ENCODE measurements around the gene HSPG2.

Gene HSPG2

GRCh38 chr1:21878009-21878773 lies 58.9 kb downstream of the HSPG2 start:
- no peak for DNase-seq

DNA sequence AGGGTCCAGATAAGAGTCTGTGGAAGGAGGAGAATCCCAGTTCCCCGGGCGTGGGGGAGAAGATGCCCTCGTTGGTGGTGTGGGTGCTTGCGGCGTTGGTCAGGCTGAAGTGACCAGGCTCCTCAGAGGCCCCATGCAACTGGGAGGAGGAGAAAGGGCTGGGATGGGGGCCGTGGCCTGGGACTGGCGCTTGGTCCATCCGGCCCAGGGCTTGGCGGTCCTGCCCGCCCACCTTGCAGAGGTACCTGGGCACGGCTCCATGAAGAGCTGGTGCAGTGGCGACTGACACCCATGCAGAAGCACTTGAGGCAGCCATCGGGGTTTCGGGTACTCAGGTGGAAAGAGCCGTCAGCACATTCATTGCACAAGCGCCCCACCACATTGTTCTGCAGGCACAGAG lies 60.8 kb downstream of the HSPG2 start:
- no peak for DNase-seq

- DNase-seq: no peak
These were observed 61.5 kb downstream of the HSPG2 start for GRCh38 chr1:21875621-21876063.

- no peak for DNase-seq
These were observed 62.1 kb downstream of the HSPG2 start for GRCh38 chr1:21874778-21875547.

GRCh38 chr1:21874328-21874727 lies 62.8 kb downstream of the HSPG2 start:
- DNase-seq: no peak

DNA sequence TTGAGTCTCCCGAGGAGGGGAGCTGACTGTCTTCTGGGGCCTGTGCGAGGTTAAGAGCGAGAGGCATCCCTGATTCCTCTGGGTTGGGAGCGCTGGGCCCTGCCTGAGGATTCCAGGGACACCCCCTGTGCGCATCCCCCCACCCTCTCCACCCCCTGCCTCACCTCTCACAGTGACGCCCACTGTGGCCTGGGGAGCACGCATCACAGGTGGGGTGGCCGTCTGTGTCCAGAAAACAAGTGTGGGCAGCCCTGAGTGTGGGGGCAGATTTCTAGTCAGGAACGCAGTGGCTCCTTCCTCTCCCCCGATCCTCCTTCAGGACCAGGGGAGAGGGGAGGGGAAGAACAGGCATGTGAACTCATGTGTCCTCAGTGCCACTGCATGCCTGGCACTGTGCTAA lies 63.3 kb downstream of the HSPG2 start:
- DNase-seq: no peak

DNA sequence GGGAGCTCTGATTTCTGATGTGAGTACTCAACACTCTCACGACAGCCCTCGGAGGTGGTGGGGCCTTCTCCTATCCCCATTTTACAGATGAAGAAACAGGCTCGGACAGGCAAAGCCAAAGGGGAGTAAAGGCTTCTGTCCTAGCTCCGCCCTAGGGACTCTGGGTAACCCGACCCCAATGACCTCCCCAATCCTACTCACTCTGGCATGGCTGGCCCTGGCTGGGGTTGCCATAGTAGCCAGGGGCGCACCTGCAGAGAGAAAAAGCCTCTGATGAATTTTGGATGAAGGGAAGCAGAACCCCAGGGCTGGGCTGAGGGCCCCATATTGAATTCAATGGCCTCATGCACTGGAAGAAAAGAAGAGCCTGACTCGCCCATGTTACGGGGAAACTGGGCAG lies 63.9 kb downstream of the HSPG2 start:
- DNase-seq: no peak

DNA sequence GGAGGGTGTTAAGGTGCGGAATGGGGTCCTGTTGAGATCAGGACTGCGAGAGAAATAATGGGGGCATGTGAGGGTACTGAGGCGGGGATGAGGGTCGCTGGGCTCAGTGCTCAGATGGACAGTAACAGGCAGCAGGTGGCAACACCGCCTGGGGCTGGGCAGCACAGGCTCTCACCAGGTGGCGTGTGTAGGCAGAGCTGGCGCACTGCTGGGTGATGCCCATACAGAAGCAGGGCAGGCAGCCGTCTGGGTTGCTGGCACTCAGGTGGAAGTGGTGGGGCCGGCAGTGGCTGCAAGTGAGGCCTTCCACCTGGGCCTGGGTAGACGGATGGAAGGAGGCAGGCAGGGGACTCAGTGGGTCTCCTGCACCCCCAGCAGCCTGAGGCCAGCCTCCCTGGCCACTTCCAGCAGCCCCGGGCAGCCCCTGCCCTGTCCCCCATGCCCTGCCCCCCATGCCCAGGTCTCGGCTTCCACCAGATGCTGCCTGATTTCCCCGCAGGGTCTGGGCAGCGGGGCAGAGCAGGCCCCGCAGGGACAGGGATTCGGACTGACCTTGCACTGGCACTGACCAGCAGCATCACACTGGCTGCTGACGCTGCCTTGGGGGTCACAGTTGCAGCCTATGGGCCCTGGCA lies 64.5 kb downstream of the HSPG2 start:
- DNase-seq: no peak

DNA sequence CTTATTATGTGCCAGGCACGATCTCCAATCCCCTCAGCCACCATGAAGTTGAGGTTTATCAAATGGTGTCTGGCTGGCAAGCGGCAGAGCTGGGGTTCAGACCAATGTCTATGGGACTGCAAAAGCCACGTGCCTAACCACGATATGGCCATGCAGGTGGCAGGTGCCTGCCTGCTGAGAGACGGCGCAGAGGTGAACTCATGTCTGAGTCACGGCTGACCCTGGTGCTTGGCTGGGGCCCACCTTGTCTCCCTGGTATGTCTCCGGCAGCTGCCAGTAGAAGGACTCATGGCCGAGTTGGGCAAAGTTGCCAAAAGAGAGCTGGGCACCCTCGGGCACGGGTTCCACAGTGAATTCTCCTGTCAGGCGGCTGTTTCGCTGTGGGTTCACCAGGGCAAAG lies 65.2 kb downstream of the HSPG2 start:
- DNase-seq: no peak

DNA sequence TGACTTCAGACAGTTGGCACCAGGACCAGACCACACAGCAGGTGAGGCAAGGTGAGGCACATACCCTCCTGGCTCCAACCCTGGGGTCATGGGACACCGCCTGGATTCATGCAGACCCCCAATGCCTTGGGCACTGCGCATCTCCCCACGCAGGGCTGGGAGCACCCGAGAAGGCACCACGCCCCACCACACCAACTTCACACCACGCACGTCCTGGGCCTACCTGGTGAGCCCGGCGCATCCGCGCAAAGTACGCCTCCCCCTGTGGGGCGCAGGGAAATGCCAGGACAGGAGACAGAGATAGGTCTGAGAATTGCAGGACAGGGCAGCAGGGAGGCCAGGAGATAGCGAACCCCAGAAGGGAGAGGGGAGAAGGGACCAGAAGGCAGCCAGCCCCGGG lies 66.5 kb downstream of the HSPG2 start:
- DNase-seq: no peak

DNA sequence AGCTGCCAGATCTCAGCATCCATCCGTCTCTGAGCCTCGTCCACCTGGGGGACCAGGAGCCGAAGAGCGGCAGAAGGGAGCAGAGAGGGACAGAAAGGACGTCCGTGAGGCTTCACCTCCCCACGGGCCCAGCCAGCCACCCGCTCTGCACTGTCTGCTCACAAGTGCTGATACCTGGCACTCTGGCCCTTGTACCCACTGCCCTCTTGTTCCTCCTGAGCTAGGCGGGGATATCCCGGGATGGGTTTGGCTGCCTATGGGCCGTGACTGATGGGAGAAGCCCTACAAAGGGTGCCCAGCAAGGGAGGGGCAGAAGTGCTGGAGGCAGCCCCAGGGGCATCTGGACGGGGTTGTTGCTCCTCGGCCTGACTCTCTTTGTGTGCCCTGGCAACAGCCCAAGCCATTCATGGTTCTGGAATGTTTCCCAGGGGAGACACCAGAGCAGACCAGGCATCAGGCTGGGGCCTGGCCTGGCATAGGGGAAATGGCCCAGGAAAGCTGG lies 67.4 kb downstream of the HSPG2 start:
- DNase-seq: no peak

- DNase-seq: no peak
These were observed 68.1 kb downstream of the HSPG2 start for GRCh38 chr1:21868941-21869454.

- no peak for DNase-seq
These were observed 68.6 kb downstream of the HSPG2 start for GRCh38 chr1:21868482-21868881.

DNA sequence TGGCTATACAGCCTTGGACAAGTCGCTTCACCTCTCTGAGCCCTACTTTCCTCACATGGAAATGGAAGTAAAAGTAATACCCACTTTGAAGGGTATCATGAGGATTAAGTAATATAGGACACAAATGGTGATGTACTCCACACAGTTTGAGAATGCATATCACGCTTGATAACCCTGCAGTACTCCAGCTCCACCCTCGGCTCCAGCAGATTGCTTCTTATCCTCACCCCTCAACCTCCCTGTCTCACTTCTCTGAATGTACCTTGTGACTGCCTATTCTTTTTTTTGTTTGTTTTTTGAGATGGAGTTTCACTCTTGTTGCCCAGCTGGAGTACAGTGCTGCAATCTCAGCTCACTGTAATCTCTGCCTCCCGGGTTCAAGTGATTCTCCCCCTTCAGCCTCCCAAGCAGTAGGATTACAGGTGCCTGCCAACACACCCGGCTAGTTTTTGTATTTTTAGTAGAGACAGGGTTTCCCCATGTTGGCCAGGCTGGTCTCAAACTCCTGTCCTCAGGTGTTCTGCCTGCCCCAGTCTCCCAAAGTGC lies 69.6 kb downstream of the HSPG2 start:
- no peak for DNase-seq

GRCh38 chr1:21866707-21867043 lies 70.4 kb downstream of the HSPG2 start:
- no peak for DNase-seq

GRCh38 chr1:21865943-21866706 lies 71.0 kb downstream of the HSPG2 start:
- no peak for DNase-seq

DNA sequence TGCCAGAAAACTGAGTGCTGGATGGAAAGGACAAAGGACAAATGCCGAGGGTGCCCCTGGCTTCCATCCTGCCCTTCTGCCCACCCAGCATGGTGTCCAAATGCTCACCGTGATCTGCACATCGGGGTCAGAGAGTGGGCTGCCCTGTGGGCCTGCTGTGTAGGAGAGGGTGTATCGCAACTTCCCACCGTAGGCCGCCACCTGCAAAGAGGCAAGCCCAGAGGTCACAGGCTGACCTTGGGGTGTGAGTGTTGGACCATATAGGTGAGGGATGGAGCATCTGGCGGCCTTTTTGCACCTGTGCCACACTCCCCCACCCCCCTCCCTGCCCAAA lies 71.5 kb downstream of the HSPG2 start:
- no peak for DNase-seq

- DNase-seq: no peak
These were observed 72.4 kb downstream of the HSPG2 start for GRCh38 chr1:21864730-21865129.

DNA sequence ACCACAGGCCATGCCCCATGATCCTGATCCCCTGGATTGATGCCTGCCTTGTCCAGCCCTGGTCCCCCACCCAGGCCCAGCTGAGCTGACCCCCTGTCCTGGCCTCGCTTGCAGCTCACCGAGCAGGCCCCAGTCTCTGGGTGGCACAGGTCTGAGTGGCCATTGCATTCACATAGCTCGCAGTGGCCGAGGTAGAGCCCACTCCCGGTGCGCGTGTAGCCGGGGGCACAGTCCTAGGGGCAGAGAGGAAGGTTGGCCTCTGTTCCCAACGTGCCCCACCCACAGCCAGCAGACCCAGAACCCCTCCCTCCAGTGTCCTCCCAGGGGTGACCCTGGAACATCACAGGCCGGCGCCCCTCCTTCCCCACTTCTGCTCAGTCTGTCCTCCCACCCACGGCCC lies 73.1 kb downstream of the HSPG2 start:
- no peak for DNase-seq

DNA sequence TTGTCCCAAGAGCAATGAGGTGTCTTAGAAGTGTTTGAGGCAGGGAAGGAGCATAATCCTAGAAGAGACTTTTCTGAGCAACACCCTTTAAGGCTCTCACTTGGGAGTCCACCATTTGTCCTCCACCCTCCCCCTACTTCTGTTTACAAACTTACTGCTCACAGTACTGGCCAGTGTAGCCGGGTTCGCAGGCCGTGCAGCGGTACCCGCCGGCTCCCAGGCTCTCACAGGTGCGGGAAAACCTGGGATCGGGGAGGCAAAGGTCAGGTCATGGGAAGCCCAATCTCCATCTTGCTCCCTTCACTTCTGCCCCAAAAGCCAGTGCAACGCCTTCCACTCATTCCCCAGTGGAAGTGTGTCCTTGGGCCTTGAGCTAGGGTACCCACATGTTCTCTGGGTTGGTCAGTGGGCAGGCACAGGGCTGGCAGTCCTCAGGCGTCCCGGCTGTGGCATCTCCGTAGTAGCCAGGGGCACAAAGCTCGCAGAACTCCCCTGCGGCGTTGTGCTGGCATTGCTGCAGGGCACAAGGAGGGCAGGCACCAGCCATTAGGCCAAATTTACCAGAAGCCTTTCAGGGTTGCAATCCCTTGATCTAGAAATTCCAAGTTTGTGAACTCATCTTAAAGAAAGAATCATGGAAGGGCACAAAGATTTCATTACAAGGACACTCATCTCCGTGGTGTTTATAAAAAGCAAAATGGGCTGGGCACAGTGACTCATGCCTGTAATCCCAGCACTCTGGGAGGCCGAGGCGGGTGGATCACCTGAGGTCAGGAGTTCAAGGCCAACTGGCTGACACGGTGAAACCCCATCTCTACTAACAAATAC lies 75.3 kb downstream of the HSPG2 start:
- DNase-seq: no peak

DNA sequence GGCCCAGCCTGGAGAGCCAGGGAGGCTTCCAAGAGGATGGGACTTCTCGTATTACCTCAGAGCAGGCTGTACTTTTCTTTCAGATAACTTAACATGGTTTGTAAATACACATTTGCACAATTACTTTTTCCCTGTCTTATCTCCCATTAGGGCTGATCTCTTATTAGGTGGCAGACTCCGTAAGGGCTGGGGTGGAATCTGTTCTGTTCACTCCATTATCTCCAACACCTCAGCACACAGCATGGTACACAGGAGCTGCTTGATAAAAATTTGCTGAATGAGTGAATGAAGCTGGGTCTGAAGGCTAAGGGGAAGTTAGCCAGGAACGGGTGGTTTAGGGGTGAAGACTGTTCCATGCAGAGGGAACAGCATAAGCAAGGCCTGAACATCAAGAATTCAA lies 76.1 kb downstream of the HSPG2 start:
- DNase-seq: no peak

DNA sequence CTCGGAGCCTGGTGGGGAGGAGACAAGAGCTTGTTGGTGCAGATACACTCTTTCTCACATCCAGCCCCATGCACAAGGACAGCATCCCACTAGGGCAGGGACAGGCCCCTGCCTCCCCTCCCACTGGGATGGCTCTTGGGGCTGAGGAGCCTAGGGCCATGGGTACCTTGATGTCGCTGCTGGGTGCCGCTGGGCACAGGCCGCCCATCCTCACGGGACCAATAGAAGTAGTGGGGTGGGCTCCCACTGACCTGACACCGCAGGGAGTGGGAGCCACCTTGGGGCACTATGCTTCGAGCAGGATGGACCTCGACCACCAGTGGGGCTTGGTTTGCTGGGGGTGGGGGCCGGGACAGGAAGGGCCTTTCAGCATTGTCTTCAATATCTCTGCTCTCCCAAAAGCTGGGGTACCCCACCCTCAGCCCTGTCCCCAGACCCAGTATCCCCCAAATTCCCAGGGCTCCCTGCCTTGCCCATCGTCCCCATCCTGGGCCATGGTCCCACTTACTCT lies 77.4 kb downstream of the HSPG2 start:
- no peak for DNase-seq

Data from stimulated activated CD4-positive, alpha-beta T cell treated with anti-CD3 and anti-CD28 coated beads, Interleukin-4, amount 100 ng/mL, for 24 hours (primary cell).